NCI-H226 (cell line): ENCODE measurements around the gene HOXA4.

Experiments
- DNase-seq: peaks from one replicate; pipeline ENCODE4 v3.0.0-alpha.2; 2015

The HOXA4 gene

DNA sequence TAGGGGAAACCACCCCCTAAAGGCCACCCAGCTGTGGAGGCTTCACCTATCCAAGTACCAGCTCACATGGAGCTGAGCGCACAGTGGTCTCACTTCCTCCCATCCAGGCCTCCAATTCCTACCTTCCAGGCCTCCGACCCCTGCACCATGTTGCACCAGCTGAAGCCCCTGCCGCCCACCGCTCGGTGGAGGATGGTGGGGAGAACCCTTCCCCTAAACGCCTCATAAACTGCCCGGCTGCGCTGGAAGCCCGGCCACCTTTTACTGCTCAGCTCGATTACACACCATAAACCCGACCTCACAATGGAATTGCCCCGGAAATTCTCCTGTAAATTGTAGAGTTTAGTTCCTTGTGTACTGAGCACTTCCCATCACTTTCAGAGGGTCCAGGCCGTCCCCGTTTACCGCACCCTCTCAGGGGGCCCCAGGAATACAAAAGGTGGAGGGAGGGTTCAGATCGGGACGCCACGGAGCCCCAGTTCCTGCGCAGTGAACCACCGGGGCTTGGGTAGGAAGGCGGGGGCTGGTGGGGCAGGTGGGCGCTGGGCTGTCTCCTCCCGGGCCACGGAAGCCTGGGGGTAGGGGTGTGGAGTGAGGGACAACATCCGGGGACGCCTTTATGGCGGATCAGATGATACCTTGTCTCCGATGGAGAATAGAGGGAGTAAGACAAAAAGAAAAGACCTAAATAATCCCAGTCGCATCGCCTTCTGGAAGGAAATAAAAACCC, 27.3 kb upstream of the HOXA4 start:
- DNase-seq = no peak

DNA sequence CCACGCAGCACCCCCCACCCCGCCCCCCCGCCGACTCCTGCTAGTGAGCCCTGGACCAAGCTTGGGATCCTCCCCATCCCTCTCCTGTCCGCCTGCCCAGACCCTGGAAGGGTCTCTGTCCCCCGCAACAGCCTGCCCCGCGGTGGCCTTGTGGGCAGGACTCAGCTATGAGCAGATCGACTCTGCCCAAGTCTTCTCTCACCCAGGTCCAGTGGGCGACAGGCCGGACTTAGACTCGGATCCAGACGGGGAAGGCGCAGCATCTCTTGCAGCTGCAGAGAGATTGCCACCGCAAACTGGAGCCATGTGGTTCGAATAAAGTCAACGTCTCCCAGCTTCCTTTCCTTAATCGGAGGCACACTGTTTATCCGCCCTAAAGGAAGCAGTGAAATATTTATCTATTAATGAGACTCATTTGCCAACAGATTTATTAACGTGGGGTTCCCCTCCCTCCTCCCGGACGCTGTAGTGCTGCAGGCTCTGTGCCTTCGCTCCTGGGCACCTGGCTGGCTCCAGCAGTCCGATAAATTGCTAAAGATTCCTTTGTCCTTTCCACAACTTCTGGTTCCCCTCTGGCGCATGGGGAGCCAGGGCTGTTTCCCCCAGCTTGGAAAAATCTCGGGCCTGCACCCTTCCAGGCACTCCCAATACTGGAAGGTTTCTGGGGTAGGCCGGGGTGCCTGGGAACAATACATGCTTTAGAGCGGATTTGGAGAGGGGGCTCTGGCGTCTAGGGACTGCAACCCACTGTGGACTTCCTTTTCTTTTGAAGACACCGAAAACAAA, 26.6 kb upstream of the HOXA4 start:
- no peak for DNase-seq

DNA sequence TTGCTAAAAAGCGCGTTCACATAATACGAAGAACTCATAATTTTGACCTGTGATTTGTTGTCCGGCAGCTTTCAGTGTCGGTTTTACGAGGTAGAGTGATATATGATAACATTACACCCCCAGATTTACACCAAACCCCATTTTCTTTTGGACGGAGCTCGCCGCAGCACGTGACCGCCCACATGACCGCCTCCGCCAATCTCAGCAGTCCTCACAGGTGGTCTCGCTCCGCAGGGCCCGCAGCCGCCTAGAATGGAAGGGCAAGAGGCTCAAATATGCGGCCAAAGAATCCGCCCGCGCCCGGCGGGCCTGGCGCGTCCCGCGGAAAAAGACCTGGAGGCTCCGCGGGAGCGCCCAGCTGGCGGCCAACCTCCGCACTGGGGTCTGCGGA, 25.9 kb upstream of the HOXA4 start, which contains the start of gene HOXA7:
Gene HOXA7, minus strand, starts transcription at position 168 of the 391 bp plus-strand sequence. Its CDS starts 130 bp downstream, at position 38.
- DNase-seq = peak; percentile 72

DNA sequence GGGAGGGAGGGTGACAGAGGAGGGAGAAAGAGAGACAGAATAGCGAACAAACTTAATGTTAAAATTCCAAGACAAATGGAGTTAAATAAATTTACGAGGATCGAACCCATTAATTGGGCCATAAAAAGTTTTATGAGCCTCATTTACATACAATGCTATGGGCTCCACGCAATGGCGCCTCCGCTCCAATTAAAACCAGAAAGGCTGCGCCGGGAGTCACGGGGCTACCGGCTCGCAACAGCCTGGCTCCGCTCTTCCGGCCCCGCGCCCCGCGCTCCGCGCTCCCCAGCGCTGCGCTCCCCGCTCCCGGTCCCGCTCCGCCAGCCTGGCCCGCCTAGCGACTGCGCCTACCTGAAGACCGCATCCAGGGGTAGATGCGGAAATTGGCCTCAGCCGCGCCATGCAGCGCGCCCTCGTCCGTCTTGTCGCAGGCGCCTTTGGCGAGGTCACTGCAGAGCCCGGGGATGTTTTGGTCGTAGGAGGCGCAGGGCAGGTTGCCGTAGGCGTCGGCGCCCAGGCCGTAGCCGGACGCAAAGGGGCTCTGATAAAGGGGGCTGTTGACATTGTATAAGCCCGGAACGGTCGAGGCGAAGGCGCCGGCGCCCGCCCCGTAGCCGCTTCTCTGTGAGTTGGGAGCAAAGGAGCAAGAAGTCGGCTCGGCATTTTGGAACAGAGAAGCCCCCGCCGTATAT, 25.4 kb upstream of the HOXA4 start:
- DNase-seq = no peak

DNA sequence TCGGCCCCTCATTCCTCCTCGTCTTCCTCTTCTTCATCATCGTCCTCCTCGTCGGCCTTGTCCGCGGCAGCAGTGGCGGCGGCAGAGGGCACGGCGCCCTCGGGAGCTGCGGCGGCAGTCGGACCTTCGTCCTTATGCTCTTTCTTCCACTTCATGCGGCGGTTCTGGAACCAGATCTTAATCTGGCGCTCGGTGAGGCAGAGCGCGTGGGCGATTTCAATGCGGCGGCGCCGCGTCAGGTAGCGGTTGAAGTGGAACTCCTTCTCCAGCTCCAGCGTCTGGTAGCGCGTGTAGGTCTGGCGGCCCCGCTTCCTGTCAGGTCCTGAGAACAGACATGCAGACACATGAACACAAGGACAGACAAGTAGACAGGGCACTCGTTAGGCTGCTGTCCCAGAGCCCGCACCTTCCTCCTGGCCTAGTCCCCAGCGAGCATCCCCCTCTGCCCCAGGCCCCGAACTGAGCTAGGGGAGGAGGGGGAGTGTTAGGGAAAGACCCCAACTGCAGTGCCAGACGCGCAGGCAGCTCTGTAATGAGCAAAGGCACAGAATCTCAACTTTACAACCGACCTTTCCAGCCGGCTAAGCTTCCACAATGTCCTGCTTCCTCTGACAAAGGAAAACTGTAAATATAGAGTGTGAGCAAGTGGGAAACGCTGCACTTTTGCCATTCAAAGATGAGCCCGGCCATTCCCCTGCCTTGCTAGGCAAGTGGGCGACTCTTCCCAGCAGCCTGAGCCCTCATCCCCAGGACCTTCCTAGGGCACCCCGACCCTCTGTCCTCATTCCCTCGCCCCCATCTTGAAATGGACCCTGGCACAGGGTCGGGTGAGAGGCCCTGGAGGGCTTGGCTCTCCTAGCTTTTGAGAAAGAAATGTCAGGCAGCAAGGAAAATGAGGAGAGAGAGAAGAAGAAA, 24.6 kb upstream of the HOXA4 start:
- no peak for DNase-seq

DNA sequence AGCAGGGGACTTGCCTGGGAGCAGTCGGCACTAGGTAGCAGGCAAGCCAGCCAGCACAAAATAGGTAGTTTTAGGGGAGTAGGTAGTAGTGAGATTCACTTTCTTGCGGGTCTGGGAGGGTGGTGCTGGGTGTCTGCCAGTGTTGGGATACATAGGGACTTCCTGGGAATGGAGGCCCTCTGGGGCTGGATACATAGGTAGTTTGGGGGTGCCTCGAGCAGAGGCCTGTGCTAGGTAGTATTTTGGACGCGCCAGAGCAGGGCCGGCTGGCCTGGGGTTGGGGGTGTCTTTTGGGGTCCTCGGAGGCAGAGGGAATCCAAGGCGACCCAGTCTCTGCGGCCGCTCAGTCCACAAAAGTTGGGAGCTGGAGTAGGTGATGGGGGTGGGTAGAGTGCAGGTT, 23.8 kb upstream of the HOXA4 start:
- DNase-seq = no peak

DNA sequence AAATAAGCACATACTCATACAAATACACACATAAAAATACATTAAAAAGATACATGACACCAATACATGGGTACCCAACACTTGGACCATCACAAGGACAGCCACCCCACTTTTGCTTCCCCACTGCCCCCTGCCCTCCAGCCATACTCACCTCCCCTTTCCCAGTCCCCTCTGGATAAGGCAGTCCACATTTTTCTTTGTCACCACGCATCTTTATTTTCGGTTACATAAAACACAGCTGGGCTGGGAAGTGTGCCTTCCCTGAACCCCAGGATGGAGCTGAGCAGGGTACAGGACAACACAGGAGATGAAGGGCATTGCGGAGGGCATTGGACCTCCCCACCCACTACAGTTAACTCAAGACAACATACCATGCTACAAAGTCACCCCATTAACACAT, 23.0 kb upstream of the HOXA4 start:
- DNase-seq = no peak

DNA sequence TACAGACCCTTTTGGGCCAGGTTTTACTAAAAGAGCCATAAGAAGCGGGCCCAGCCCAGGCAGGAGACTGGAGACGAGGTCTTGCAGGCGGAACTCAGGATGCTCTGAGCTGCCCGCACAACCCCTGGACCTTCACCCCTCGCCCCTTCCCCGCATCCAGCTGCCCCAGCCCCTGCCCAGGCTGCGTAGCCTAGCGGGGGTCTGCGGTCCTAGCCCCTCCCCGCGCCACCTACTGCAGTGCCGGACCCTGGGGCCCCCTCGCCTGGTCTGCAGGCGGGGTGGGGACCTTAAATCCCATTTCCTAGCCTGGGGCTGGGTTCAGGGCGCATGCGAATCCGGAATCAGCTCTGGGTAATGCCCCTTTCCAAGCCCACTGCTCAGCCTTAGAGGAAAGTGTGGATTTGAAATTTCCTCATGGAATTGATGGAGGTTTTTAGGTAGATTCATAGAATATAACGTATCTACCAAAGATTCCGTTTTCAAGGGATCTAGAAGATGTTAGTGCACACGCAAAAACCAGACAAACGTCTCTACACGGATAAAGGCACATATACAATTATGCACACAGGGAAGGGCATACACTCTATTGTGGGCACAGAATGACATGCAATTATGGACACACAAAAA, 22.4 kb upstream of the HOXA4 start:
- DNase-seq = no peak

DNA sequence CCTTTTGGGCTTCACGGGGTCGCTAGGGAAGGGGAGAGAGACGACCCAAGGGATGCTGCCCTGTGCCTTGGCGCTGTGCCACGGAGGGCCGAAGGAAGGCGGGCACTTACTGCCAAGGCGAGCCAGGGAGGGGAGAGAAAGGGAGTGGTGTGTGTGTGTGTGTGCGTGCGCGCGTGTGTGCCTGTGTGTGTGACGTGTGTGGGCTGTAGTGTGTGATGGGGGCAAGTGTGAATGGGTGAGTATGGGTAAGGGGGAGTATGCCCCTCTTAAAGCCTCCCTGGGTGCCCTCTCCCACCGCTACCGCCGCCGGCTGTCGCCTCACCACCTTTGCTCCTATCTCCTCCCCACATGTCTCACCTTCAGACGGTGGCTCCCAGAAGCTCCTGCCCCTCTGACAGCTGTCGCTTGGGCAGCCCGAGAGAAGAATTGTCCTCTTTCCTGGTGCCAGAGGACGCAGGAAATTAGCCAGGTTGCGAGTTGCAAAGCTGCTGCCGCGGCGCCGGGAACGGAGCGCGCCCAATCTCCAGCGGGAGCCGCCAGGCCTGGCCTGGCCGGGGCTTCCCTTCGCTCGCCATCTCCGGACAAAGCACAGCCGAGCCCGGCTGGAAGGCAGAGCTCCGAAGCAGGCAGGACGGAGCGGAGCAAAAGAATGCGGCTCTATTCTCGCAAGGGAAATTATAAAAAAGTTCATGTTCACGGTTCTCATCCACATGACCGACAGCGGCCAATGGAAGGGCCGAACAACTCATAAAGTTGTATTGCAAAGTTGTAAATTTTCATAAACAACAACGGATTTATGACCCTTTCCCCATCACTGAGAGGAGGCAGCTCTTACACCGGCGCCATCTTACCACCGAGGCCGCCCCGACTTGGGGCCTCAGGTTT, 21.6 kb upstream of the HOXA4 start, which contains the start of gene HOXA3:
Gene HOXA3, minus strand, starts transcription at position 653 of the 885 bp plus-strand sequence. CDS start 41,943 bp downstream, outside the sequence.
- DNase-seq = no peak

DNA sequence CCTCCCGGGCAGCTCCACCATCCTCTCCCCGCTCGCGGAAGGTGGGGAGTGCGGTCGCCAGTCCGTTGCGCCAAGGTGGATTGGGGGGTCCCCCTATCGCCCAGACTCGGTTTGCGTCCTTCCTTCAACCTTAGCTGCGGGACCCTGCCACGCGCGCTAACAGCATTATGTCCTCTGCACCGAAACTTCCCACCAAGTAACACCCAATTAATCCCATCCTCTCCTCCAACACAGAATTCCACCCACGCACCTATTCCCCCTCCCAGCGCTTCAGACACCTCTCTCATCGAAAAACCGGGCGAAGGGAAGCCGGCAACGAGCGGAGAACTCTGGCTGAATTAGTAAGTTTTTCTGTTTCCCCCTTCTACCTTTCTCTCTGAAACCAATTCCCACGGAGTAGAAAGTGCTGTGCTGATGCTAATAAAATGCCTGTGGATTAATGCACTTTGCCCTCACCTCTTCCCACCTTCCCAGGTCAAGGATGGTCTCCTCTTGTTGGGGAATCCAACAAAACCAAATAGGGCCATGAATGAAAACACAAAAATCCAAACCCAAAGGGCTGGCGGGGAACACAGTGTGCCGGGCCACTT, 20.9 kb upstream of the HOXA4 start:
- no peak for DNase-seq

DNA sequence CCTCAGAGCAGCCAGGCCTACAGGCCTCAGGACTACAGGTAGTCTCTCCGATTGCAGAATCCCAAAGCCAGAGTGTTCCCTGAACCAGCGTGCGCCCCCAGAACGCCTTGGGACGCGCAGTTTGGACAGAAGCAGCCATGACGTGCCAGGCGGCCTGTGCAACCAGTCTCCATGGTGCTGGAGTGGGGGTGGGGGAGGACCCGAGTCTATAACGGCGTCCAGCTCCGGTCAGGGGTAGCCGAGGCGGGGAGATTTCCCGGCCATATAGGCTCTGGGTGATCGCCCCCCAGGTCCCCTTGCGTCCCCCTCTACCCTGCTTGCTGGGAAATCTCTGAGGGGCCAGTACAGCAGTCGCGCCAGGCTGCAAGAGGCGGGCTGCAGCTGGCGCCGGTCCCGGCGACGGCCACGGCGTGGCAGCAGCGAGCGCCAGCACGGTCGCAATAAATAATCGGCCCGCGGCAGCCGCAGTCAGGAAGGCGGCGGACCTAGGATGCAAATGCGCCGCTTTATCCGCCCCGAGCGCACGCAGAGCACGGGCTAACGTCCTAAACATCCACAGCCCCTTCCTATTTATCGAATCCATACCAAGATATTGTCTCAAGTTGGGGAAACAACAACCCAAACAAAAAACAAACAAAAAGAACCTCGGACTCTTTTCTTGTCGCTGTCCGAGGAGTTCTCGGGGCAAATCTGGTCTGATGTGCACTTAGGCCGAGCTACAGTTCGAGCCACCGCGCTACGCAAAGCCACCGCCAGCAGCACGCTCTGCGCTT, 20.2 kb upstream of the HOXA4 start:
- peak; percentile 66 for DNase-seq

DNA sequence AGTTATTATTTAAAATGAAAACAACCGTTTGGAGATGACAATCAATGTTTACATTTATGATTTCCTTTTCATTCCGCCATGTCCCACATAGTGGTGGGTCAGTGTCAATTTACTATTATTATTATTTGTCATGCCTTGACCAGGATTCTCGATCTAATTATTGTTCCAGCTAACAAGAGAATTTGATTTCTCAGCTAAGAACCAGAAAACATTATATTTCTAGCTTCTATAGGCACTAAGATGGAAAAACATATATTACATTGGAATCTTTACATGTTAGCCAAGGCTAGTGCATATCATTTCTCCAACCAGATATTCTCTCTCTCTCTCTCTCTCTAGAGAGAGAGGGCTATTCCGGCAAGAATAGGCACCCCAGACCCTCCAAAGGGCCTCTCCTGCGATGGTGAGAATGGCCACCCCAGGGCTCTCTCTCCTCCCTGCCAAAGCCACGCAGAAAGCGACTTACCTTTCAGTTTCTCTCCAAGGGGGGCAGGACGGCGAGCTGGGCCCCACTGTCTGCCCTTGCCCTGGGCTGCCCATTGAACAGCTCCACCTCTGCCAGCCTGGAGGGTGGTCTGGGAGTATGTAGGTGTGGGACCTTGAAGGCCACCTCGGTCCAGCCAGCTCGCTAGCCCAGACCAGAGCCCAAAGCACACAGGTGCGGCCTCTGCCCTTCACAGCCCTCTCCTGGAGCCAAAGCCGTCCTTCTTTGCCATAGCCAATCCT, 19.4 kb upstream of the HOXA4 start:
- DNase-seq = no peak

DNA sequence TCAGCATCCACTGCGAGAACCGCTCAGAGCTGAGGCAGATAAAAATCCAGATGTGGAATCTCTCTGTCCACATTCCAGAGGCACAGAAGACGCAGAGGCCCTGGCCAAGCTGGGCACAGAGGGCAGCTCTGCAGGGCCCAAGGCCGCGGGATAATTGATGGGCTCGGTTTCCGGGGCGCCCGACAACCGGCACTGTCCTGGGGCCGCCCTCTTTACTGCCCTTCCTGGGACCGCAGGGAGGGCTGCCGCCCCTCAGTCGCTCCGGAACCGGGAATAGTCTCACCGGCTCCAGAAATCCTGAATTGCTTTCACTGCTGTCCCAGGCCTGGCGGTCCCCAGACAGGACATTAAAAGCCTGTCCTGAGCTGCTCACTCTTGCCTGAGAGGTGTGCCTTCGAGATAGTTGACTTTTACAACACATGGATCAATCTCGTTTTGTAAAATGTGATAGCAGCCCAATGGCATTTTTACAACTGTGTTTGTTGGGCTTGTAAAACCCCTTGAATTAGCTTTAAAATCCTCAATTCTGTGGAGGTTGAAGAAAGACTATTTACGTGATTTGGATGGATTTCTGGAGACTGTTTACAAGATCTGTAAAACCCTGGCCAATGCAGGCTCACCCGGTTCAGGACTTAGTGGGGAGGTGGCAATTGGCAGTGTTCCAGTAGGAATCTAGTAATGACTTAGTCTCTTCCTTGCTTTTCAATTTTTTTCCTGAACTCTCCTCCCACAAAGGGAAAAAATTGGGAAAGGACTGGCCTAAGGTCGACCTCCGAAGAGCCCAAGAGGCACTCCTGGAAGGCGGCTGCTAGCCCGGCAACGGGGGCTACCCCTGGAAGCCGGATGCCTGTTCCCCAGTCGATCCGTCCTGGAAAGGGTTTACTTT, 18.4 kb upstream of the HOXA4 start:
- DNase-seq = no peak

DNA sequence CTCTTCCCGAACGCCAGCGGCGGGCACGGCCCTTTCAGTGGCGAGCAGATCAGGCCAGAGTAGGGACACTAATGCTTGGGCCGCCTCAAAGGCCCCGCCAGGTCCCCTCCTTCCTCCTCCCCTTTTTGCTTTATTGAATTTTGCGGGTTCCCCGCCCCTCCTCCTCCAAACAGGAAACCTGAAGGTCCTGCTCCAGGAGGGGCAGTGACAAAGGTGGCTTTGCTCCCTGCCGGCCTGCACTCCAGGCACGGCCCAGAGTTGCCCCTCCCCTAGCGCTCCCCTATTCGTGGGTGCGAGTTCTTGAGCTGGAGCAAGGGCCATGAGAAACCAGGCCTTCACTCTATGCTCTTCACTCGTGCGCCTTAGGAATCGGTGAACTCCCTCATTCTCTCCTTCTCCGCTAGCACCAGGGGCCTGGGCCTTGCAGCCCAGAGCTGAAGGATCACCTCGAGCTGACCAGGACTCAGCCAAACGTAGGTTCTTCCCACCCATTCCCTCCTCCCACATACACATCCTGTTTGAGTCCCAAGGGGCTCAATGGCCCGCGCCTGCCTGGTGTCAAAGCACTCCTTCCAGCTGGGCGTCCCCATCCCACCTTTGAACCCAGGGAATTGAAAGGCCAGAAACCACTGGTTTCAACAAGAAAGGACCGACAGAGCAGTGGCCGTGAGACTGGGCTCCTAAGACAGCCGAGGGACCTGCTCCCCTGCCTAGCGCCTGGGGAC, 17.6 kb upstream of the HOXA4 start:
- no peak for DNase-seq

DNA sequence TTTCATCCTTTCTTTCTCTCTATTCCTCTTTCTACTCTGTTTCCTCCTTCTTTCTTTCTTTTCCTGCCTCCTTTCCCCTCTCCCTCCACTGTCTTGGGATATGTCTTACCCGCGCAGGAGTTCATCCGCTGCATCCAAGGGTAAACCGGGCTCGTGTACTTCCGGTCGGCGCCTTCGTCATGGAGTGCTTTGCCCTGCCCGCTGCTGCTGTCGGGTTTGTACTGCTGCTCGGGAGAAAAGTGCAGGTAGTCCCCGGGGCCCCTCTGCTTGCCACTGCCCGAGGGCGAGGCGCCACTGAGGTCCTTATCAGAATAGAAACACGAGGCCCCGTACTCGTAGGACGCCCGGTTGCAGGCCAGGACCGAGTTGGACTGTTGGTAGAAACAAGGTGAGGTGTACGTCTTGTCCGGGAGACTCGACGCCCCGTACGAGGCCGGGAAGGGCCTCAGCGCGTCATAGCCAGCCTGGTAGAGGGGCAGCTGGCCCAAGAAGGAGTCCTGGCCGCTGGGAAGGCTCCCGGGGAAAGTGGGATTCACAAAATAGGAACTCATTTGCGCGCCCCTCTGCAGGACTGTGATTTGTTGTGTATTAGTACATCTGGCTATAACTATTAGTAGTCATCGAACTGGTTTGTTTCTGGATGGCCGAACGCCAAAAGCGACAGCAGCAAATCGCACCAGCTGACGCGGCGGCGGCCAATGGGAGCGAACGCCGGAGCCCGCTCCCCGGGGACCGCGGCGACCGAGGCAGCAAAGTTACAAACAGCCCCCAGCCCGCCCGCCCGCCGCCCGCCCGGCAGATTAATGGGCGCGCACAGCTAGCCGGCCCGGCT, 16.9 kb upstream of the HOXA4 start, which contains the start of gene HOXA6:
Gene HOXA6, minus strand, starts transcription at position 576 of the 832 bp plus-strand sequence. Its CDS starts 25 bp downstream, at position 551.
- DNase-seq = no peak
